T1000 (cell line): ENCODE measurements around the gene XPNPEP2.

ENCODE experiments used
- DNase-seq: peaks from one replicate; lab custom pipeline; 2025; ENCODE audit warnings: mixed read lengths; lab: John Stamatoyannopoulos, UW

Gene XPNPEP2, protein sequence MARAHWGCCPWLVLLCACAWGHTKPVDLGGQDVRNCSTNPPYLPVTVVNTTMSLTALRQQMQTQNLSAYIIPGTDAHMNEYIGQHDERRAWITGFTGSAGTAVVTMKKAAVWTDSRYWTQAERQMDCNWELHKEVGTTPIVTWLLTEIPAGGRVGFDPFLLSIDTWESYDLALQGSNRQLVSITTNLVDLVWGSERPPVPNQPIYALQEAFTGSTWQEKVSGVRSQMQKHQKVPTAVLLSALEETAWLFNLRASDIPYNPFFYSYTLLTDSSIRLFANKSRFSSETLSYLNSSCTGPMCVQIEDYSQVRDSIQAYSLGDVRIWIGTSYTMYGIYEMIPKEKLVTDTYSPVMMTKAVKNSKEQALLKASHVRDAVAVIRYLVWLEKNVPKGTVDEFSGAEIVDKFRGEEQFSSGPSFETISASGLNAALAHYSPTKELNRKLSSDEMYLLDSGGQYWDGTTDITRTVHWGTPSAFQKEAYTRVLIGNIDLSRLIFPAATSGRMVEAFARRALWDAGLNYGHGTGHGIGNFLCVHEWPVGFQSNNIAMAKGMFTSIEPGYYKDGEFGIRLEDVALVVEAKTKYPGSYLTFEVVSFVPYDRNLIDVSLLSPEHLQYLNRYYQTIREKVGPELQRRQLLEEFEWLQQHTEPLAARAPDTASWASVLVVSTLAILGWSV

DNA sequence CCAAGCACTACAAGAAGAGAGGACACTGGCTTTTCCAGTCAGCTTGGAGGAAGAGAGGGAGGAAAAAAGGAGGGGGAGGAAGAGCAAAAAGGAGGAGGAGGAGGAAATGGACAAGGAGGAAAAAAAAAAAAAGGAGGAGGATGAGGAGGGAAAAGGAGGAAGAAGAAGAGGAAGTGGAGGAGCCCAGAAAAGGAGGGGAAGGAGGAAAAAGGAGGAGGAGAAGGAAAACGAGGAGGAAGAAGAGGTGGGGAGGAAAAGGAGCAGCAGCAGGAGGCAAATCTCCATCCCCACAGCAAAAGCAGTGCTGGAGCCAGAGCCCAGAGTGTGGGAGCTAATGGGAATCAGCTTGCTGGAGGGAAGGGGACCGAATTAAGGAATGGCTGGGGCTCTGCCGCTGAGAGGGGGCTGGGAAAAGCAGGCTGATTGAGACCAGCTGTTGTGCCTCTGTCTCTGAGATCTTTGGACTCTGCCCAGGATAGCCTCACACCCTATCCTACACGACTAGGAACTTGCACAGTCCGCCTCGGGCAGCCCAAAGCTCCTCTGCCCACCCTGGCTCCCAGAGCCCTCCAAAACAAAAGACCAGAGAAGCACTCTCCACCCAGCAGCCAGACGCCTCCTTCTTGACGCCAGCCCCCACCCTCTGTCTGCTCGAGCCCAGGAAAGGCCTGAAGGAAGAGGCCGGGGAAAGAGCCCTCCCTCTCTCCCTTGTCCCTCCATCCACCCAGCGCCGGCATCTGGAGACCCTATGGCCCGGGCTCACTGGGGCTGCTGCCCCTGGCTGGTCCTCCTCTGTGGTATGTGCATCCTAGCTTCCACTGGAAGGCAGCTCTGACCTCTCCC, at the start of gene XPNPEP2:
TSS of gene XPNPEP2 (plus strand) at position 514 of the 843 bp plus-strand sequence. CDS start at position 749, 235 bp downstream.
- no peak for DNase-seq

DNA sequence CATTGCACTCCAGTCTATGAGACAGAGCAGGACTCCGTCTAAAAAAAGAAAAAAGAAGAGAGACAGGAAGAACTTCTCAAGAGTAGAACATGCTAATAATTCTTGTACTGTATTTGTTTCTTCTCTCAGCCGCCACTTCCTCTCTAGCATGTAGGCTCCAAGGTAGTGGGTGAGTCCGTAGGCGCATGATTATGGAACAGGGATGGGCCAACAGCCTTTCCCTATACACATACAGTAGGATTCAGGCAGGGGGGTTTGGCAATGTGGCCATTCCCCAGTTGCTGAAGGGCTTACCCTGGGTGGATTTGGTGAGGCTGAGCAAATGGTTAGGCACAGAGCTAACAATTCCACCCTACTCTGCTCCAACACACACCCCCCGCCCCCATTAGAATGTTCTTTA, 49.0 kb upstream of the XPNPEP2 start:
- no peak for DNase-seq

DNA sequence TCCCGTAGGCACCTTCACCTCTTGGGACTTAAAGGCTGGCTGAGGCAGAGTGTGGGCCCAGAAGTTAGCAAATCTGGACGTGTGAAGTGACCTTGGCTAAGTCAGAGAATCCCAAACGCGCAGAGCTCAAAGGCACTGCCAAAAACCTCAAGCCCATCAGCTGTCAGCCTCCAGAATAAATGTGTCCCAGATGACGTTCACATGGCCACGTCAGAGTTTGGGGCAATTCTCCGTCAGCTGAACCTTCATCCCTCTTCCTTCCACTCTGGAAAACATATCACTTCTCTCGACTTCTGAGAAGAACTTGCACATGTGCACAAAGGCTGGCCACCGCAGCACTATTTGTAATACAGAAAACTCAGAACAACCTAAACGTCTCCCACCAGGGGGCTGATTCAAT, 48.3 kb upstream of the XPNPEP2 start:
- no peak for DNase-seq

DNA sequence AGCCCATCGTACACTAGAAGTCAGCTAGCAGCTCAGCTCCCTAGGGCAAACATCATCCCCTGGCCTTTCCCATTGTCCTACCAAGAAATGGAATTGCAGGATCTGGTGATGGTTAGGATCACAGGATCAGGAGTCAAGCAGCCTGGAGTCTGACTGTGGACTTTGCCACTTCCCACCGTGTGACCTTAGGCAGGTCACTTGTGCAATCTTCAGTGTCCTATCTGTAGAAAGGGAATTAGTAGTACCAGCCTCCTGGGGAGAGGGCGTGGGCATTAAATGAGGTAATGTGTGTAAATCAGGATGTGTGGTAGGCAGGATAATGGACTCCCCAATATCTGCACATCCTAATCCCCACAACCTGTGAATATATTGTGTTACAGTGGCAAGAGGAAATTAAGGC, 45.4 kb upstream of the XPNPEP2 start:
- DNase-seq, result no peak

DNA sequence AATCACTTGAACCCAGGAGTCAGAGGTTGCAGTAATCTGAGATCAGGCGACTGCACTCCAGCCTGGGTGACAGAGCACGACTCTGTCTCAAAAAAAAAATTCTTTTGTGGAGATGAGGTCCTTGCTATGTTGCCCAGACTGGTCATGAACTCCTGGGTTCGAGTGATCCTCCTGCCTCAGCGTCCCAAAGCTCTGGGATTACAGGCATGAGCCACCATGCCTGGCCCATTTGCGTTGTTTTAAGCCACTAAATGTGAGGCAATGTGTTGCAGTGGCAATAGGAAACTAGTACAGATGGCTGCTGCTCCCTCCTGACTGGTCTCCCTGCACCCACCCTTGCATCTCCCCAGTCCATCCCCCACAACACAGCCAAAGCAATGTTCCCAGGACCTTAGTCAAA, 44.0 kb upstream of the XPNPEP2 start:
- DNase-seq, result no peak

DNA sequence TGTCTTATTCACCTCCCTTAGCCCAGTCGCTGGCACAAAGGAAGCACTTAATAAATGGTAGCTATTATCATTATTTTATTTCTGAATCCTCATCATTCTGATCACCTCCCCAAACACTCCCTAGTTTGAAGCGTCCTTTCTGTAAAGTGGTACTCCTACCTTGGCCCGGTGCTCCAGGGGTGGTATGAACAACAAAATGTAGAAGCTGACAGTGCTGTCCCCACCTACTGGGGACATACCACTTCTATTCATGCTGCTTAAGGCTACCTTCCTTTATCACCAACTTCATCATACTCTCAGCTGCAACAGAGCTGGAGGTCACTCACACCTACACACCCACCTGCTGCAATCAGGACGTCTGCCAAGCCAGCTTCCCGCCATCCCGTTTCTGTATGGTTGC, 43.2 kb upstream of the XPNPEP2 start:
- no peak for DNase-seq

DNA sequence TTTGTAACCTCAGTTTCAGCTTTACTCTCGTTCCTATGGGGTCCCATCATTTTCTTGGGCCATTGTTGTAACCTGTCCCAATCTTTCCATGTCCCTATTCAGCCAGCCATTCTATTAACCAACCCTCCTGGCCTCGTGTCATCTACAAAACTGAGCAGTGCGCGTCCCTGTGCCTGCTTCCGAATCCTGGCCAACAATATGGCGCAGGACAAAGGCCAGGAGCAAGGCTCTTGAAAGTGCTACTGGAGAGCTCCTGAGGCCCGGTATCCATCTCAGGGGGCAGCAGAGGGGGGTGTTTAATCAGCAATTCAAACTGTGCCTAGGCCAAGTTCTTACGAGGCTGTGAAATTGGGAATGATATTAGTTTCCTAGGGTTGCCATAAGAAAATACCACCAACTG, 42.8 kb upstream of the XPNPEP2 start:
- DNase-seq, result no peak

DNA sequence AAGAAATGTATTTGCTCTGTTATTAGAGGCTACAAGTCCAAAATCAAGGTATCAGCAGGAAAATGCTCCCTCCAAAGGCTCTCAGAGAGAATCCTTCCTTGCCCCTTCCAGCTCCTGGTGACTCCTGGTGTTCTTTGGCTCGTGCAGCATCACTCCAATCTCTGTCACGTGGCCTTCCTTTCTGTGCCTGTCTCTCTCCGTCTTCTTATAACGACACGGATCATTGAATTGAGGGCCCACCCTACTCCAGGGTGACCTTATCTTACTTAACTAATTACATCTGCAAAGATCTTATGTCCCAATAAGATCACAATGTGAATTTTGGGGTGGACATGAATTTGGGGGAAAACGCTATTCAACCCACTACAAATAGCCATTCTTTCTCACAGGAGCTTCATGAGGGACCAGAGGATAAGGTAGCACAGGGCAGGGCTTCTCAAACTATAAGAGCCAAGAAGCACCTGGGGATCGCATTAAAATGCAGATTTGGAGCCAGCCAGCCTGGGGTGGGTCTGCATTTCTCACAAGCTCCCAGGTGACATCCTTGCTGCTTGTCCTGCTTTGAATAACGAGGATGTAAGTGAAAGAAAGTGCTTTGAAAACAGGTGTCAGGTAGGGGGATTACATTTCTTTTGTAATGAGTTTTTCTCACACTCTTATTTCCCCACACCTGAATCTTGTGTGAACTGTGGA, 42.2 kb upstream of the XPNPEP2 start:
- no peak for DNase-seq

DNA sequence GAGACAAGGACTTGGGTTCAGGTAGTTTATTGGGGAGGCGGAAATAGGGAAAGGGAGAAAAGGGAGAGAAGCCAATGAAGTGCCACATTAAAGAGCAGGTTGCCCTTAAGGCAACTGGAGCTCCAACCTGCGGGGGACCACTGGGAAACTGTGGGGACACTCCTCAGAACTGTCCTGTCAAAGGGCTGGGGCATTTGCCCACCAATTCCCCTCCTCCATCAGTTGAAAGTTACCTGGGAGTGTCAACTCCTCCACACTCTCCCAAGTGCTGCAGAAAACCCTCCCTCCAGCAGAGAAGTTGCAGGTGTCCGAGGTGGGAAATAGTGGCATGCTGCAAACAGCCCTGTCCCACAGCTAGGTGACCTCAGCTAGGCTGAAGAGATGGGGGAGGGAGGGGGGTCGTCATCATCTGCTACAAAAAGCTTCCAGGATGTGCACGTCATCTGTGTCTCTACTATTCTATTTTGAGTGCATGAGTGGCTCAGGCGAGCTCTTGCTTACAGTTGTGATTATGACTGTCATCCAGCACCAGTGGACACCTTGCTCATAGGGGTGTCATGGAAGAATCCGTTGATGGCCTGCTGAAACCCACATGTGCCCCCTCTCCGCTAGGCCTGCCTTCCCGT, 41.5 kb upstream of the XPNPEP2 start:
- no peak for DNase-seq

DNA sequence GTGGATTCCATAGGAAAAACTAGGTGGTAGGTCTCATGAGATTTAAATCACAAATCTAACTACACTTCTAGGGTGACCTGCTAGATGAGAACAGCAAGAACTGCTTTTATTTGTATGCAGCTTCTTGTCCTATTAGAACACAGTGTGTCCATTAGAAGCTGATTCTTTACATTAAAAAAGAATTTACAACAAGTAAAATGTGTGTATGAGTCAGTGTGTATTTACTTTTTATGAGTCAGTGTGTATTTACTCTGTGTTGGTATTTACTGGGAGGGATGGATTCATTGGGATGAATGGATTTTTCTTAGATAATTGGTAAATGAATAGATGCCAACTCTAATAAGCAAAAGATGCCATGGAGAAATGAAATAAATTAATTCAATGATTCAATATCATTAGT, 40.6 kb upstream of the XPNPEP2 start:
- DNase-seq, result no peak

DNA sequence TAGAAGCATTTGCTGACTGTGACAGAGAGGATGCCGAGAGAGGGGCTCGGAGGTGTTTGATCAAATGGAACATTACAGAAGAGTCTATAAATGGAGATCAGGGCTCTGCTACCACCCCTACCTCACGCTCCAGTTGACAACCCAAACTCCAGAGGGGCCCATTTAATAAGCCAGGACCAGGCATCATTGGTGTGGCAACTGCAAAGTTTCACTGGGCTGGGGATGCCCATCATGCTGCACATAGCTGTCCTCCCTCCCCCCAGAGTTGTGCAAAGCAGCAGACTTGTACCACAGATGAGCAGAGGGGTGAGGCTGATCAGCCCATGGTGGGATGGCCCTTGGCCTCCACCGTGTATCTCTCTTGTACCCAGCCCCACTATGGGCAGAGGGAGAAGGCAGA, 38.2 kb upstream of the XPNPEP2 start:
- no peak for DNase-seq

DNA sequence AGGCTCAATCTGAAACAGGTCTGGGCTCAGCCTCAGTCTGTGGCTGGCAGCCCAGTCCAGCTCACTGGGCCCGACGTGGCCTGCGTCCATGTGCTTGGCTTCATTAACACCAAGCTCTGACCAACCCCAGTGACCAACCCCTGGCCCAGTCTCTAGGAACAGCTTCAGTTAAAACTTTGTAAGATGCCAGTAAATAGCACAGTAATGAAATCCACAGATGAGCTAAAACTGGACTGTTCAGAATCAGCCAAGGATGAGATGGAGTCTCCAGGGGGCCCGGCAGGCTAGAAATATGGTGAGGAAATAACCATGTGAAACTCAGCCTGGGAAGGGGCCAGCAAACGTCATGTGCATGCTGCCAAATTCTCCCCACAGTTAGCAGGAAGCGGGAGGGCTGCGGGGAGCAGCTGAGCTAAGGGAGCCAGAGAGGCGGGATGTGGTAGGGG, 37.1 kb upstream of the XPNPEP2 start:
- no peak for DNase-seq

DNA sequence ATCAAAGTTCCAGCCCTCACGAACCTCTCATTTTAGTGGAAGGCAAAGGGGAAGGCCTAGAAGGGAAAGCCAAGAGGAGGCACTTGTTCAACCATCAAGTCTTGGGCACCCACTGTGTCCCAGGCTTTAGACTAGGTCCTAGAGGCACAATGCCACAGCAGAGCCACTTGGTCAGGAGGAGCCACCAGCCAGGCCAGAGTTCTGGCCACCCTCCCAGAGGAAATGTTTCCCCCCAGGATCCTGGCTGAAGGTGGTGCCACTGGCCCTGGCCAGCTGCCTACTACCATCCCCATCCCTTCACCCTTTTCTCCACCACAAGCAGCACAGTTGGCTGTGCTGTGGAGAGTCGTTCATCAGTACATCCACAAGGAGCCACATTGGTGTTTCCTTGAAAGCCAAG, 34.3 kb upstream of the XPNPEP2 start:
- DNase-seq, result no peak

DNA sequence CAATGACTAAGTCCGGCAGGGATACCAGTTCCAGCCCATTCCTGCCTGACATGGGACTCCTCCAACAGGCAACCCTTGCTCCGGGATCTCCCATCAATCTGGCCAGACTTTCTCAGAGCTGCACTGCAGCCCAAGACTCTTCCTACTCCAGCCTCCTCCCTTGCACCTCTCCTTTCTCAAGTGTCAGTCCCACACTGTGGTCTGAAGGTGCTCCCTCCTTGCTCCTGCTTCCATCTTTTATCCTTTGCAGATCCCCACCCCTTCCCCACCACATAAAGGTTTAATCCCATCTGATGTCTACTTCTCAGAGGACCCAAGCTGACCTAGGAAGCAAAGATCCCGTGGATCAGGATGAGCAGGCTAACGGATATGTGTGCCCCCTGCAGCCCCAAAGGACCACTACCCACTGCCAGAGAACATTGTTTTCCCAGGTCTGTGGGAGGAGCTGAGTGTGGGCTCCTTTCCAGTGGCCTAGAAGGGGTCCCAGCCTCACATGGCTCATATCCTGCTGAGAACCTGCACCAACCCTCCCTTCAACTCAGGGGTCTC, 33.3 kb upstream of the XPNPEP2 start:
- no peak for DNase-seq

DNA sequence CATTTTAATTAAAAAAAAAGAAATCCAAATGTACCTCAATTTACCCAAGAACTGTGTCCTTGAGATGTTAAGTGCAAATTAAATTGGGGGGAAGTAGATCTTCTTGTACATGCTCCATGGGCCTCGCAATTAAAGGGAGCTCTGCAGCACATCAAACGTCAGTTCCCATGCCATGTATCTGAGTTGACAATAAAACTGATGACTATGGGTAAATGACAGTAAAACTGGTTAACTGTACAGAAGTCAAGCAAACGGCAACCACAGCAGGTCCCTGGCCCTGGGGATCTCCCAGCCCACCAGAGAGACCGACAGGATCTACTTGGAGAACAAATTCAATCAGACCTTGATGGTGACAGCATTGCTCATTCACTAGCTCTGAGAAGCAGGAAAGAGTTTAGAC, 32.8 kb upstream of the XPNPEP2 start:
- no peak for DNase-seq

DNA sequence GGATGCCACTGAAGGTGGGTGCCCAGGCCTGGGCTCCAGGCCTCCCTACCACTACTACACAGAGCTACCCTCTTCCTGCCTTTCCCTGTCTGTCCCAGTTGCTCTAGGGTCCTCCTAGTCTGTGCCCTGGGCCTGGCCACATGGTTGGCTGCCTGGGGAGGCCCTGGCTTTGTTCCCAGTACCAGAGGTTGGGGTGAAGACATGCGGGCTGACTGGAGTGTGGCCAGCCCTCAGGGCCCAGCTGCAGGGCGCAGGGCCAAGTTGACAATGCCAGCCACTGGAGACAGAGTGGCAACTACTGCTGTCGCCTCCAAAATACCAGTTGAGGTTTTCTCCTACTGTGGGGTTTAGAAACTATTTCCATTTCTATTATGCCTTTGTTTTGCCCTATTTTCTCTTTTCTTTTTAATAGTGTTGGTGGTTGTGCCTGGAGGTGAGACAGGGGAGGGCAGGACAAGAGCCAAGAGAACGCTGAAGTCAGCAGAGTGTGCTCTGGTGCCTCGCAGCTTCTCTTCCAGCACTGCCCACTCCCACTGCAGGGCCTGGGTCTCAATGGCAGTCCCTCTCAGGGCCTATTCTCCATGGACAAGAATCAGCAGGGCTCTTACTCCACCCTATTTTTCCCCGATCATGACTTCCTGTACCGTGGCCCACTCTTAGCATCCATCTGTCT, 32.2 kb upstream of the XPNPEP2 start:
- DNase-seq, result no peak

DNA sequence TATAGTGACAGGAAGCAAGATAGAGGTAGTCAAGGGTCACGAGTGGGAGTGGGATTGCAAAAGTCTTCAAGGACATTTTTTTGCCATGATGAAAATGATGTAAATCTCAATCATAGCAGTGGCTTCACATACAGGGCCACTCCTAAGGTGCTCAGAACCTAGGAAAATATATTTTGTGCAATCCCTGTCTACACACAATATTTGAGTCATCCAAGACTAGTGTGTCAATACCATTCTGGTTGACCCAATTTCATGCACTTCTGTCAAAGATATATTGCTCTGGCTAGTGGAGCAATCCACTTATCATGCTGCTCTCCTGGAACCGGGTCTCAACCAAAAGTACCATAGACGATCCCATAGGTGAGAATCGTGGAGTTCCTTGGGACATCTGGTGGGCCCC, 24.2 kb upstream of the XPNPEP2 start:
- no peak for DNase-seq

DNA sequence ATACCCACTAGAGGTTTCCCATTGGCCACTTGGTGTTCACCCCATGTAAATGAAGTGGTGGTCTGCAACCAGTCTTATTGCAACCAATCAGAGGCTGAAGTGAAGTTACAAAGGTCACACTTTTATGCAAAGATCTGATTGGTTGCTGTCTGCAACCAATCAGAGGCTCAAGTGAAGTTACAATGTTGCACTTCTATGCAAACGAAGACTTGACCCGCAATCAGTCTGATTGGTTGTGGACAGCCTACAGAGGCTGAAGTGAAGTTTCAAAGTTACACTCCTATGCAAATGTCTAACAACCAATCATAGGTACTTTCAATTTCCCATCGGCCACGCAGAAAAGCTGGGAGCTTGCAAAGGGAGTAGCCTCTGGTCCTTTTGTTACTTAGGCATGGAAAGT, 22.3 kb upstream of the XPNPEP2 start:
- DNase-seq, result no peak

DNA sequence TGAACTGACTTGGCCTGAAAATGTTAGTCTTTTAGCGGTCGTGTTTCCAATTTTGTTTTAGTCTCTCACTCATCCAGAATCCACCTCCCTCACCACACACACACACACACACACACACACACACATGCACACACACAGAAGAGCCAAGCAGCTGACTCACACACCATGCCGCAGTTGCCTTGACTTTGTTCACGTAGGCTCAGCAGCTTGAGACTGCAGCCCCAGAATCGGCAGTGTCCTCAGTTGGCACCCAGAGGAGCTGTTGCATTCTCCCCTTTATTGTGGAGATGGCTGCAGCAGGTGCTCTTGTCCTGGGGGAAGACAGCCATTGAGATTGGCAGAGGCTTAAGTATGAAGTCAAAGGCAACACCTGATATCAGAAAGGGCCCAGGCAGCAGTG, 20.9 kb upstream of the XPNPEP2 start:
- no peak for DNase-seq

DNA sequence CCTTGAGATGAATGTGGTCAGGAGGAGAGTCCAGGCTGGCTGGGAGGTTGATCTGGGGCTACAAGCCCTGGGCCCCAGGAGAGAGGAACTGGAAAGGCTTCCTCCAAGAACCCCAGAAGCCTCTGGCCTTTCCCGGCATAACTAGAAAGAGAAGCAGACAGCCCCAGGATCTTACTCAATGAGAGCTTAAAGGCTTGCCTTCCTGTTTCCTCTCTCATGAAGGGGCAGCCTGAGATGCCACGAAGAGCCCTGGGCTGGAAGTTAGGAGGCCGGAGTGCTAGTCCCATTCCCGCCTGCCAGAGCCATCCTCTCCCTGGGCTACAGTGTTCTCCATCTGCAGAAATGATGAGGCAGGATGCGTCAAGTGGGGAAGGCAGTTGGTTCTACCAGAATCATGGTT, 20.1 kb upstream of the XPNPEP2 start:
- no peak for DNase-seq

DNA sequence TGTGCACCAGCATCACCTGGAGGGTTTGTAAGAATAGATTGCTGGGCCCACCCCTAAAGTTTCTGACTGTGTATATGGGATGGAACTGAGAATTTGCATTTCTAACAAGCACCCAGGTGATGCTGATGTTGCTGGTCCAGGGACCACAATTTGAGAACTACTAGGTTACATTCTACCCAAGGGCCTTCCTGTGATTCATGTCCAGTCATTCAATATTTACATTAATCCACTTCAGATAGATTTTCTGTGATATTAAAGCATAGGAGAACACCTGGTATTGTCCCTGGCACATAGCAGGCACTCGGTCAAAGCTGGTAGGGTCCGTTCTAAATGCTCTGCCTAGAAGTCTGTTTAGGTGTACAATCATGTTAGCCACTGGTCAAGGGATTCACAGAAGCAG, 19.5 kb upstream of the XPNPEP2 start:
- no peak for DNase-seq
